Right lobe of liver (tissue), 4 donors: ENCODE data around the gene MSMP.

Experiments used
- POLR2A ChIP-seq: fragments of 450-650 bp; IDR thresholded peaks from one replicate; pipeline ENCODE4 v1.6.1; 2017; ENCODE audit warnings: antibody characterized with exemption, mild to moderate bottlenecking
- TF ChIP-seq, protein P1 (sequence below), 4 donors: fragments of 200-600 bp in 3 of 4; fragments of 450-650 bp in 1 of 4; IDR thresholded peaks; one replicate each; pipeline versions ENCODE4 v1.5.1 to v1.8.0; 2016 to 2022; ENCODE audit warnings: antibody characterized with exemption in 4 of 4, mild to moderate bottlenecking in 2 of 4
- donor health status: DM: no; HTN: no; CAD: no.
- donor health status: DM: no; HTN: no; CAD: no.
- donor health status: DM: no; HTN: yes; CAD: no.

DNA sequence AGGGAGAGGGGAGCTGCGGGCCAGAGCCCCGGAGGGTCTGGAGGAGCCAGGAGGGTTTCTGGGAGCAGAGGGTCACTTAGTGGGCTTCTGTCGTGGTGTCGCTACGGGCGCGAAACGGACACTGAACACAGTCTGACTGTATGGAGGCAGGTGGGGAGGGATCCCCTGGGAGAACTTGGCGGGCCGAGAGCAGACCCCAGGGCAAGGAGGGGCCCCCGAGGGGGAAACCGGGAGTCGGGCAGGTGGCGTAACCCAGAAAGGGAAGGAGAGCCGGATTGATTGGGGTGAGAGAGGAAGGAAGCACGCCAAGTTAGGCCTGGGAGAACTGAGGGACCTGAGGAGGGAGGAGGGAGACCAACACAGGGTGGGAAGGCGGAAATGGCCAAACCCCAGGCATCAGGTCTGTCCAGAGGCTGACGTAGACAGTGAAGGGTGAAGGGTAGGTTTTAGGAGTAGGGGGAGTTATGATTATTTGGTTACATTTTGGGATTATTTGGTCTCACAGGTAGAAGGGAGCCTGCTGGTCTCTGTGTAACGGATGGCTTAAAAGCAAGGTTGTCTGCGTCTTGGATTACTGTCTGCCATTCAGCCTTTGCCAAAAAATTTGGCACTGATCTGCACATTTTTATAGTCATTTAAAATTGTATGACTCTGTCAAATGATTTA, 3.3 kb upstream of the MSMP start:
- TF ChIP-seq, protein P1, sequence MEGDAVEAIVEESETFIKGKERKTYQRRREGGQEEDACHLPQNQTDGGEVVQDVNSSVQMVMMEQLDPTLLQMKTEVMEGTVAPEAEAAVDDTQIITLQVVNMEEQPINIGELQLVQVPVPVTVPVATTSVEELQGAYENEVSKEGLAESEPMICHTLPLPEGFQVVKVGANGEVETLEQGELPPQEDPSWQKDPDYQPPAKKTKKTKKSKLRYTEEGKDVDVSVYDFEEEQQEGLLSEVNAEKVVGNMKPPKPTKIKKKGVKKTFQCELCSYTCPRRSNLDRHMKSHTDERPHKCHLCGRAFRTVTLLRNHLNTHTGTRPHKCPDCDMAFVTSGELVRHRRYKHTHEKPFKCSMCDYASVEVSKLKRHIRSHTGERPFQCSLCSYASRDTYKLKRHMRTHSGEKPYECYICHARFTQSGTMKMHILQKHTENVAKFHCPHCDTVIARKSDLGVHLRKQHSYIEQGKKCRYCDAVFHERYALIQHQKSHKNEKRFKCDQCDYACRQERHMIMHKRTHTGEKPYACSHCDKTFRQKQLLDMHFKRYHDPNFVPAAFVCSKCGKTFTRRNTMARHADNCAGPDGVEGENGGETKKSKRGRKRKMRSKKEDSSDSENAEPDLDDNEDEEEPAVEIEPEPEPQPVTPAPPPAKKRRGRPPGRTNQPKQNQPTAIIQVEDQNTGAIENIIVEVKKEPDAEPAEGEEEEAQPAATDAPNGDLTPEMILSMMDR (IDR thresholded peaks at IDR 0.05): no peak
- TF ChIP-seq POLR2A: peak; percentile 54
